Endothelial cell of hepatic sinusoid (primary cell): ENCODE results near the gene RPL10A.

Experiments
- in situ Hi-C: cut with HindIII; loops from 2 replicates; pipeline ENCODE4 v1.10.0; 2017; ENCODE audit warnings: low sequenced_read_pairs

Gene RPL10A

GRCh38 chr6:35489995-35490791 is 22.0 kb downstream of the RPL10A start:
- in situ Hi-C loops = no loop called here

- in situ Hi-C loops = no loop called here
Measured at GRCh38 chr6:35490821-35491557, 22.8 kb downstream of the RPL10A start.

DNA sequence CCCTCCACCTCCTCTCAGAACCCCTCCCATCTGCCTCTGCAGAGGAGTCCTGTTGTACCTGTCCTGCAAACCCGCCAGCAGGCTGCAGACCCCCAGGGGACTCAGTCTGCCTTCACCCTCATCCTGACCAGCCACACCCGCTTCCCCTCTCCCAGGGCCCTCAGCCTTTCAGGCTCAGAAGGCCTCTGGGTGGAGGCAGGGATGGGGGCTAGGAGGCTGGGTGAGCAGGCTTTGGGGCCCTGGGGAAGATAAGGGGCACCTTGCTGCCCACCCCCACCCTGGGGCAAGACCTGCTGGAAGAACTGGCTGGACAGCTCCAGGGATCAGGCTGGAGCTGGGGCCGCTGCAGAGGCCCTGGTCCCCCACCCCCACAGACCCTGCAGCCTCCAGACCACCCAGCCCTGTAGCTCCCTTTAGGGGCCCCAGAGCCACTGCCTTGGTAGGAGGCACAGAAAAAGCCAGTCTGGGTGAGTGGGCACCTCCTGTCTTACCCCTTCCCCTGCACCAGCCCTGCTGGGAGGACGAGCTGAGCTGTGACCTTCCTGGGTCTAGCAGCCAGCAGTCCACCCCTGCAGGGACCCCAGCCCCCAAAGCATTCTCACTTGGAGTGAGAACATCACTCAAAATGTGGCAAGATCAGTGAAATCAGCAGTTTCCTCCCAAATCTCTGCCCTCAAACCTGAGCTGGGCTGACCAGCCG is 23.5 kb downstream of the RPL10A start:
- in situ Hi-C loops = no loop called here

DNA sequence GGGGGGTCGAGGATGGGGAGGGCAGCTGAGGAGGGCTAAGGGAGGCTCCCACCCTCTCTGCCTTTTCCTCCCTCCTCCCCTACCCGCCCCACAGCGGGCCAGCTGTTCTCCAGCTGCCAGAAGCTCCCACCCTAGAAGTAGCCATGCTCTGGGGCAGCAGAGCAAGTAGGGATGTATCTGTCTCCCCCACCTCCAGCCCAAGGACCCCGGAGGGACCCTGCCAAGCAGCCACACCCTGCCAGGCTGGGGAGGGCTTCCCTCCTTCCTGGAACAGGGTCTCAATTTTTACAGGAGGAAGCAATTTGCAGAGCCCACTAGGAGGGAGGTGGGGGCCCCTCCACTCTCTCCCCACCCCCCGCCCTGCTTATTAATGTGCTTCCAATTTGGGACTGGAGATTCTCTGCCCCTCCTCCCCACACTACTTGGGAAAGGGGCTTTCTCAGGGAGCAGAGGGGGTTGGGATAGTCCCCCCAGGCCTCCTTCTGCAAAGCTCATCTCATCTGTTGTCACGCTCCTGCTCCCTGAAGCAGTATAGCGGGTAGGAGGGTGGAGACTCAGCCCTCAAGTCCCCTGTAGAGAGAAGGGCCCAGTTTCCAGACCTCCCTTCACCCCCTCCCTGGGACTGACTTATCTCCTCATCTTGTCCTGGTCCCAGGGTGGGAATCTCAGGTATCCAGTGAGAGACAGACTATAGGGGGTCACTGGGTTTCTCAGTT is 24.2 kb downstream of the RPL10A start:
- in situ Hi-C loops = no loop called here

GRCh38 chr6:35492974-35493284 is 24.7 kb downstream of the RPL10A start:
- in situ Hi-C loops = no loop called here

- in situ Hi-C loops = no loop called here
Measured at GRCh38 chr6:35493307-35493983, 25.2 kb downstream of the RPL10A start.

DNA sequence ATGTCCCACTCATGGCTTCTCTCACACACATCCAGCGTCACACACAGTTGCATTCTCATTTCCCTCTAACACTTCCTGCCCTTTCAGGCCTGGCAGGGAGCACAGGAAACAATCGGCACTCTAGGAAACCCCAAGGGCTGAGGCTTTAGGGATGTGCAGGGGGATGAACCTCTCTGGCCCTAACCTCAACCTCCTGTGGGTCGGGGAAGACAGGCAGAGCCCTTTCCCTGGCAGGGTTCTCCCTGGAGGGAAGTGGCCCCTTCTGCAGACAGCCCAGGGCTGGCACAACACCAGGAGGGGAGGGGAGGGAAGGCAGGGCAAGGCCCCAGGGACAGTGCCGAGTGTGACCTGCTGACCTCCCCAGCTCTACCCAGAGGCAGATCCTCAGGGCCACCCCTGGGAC is 26.0 kb downstream of the RPL10A start:
- in situ Hi-C loops = no loop called here

GRCh38 chr6:35495258-35496035 is 27.2 kb downstream of the RPL10A start:
- in situ Hi-C loops = no loop called here

GRCh38 chr6:35496036-35496840 is 28.0 kb downstream of the RPL10A start:
- in situ Hi-C loops = no loop called here

DNA sequence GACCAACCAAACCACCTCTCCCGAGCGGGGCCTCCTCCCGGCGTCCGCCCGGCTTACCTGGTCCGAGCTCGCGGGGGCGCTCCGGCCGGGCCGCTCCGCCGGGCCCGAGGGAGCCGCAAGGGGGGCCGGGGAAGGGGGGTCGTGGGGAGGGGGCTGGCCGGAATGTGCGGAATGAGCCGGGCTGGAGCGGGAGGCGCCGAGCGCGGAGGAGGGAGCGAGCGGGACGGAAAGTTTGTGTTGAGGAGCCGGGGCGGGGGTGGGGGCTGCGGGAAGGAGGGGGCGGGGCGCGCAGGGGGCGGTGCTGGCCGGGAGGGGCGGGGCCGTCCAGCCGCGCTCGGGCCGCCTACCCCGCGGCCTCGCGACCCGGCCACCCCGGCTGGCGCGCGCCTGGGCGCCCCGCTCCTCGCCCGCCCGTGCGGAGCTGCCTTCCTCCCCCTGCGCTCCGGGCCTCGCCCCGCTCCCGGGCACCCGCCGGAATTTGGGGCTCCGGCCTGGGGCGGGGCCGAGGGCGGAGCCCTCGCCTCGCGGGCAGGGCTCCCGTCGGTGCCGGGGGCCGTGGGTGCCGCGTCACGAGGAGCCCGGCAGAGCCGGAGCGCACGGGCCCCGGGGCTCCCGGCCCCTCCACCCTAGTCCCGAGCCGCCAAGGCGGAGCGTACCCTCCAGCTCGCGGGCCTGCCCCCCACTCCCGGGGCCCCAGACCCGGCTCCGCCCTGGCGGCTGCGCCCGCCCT is 28.8 kb downstream of the RPL10A start, which contains the start of gene TEAD3:
TSS of gene TEAD3 (minus strand) at position 239 of the 730 bp plus-strand sequence.
- in situ Hi-C loops = no loop called here

GRCh38 chr6:35497571-35498421 is 29.6 kb downstream of the RPL10A start:
- in situ Hi-C loops = no loop called here

- in situ Hi-C loops = no loop called here
Measured at GRCh38 chr6:35498422-35499067, 30.3 kb downstream of the RPL10A start.

DNA sequence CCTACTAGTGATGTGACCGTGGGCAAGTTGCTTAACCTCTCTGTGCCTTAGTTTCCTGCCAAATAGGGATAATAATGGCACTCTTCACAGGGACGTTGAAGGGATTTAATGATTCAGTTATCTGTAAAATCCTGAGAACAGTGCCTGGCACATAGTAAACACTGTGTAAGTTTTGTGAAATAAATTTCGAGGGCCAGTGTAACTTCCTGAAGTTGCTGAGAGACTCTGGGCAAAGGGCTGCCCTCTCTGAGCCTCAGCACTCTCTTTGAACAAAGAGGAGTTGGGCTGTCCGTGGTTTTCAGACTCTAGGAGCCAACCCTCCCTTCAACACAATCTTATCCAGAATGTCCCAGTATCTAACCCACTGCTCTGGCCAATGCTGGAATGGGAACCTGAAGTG is 31.2 kb downstream of the RPL10A start:
- in situ Hi-C loops = no loop called here

GRCh38 chr6:35500782-35501181 is 32.6 kb downstream of the RPL10A start:
- in situ Hi-C loops = no loop called here

DNA sequence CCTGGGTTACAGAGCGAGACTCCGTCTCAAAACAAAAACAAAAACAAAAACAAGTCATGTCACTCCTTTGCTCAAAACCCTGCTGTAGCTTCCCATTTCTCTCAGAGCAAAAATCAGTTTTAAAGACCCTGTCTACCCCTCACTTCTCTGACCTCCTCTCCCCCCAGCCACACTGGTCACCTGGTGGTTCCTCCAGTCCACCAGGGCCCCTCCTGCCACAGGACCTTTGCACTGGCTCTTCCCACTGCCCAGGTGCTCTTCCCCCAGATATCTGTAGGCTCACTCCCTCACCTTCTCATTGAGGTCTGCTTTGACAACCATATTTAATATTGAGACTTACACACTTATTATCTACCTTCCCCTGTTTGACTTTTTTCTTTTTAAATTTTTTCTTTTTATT is 33.6 kb downstream of the RPL10A start:
- in situ Hi-C loops = no loop called here

- in situ Hi-C loops = no loop called here
Measured at GRCh38 chr6:35503534-35503933, 35.3 kb downstream of the RPL10A start.

- in situ Hi-C loops = no loop called here
Measured at GRCh38 chr6:35505999-35506412, 37.8 kb downstream of the RPL10A start.
